Fibroblast of lung (primary cell): Measurements from ENCODE around the gene KRTAP5-1.

Experiments used
- CTCF ChIP-seq, 2 donors: IDR thresholded peaks in 1 of 2; conservative IDR thresholded peaks in 1 of 2; 1 replicate in 1 of 2; 2 replicates in 1 of 2; pipeline ENCODE4 v1.5.1; 2011 to 2012; ENCODE audit warnings: low read length in 2 of 2, control low read depth in 1 of 2, inconsistent platforms in 1 of 2, low read depth in 1 of 2, mild to moderate bottlenecking in 1 of 2
- EZH2 ChIP-seq: IDR thresholded peaks from 2 replicates; pipeline ENCODE4 v1.5.1; 2012; ENCODE audit warnings: low read length, control low read depth, mild to moderate bottlenecking; ENCODE audit errors: missing control alignments

- TF ChIP-seq CTCF (conservative IDR thresholded peaks at IDR 0.05 in 1 of 2, IDR thresholded peaks at IDR 0.05 in 1 of 2; ENCODE audit: low read depth in 1 of 2, low read length in 2 of 2): no peak
- peak; percentile 95 for TF ChIP-seq EZH2
Observed at GRCh38 chr11:1573077-1573902, 11.8 kb downstream of the KRTAP5-1 start.
